Endodermal cell (in vitro differentiated cells): ENCODE results near the gene IARS2. TPM values are rescaled to one million over a fixed set of nuclear protein-coding genes. Genes with fewer than 3 reads are reported as not detected.

ENCODE experiments used
- DNase-seq: peaks from one replicate; pipeline ENCODE4 v3.0.0-alpha.2; 2017
- H3K27ac ChIP-seq: 2 replicates; pipeline ENCODE4 v1.5.1; 2013; ENCODE audit warnings: mild to moderate bottlenecking, low read depth, low read length, moderate library complexity
- H3K27me3 ChIP-seq: 2 replicates; pipeline ENCODE4 v1.6.1; 2013; ENCODE audit warnings: mild to moderate bottlenecking, low read length, moderate library complexity; ENCODE audit not compliant: insufficient read depth, control insufficient read depth, poor library complexity, severe bottlenecking
- H3K36me3 ChIP-seq: 2 replicates; pipeline ENCODE4 v1.7.0; 2013; ENCODE audit warnings: mild to moderate bottlenecking, low read length, moderate library complexity; ENCODE audit not compliant: control insufficient read depth, insufficient read depth
- H3K4me1 ChIP-seq: one replicate; pipeline ENCODE4 v1.7.0; 2013; ENCODE audit warnings: low read length; ENCODE audit not compliant: control insufficient read depth, insufficient read depth
- H3K4me3 ChIP-seq: 2 replicates; pipeline ENCODE4 v1.5.1; 2013; ENCODE audit warnings: mild to moderate bottlenecking, low read length, moderate library complexity
- H3K9ac ChIP-seq: 2 replicates; pipeline ENCODE4 v1.6.1; 2013; ENCODE audit warnings: mild to moderate bottlenecking, low read length, moderate library complexity; ENCODE audit not compliant: poor library complexity, severe bottlenecking; ENCODE audit errors: extremely low read depth
- H3K9me3 ChIP-seq: 2 replicates; pipeline ENCODE4 v1.6.1; 2013; ENCODE audit warnings: mild to moderate bottlenecking, low read length, moderate library complexity; ENCODE audit not compliant: control insufficient read depth
- H3K27ac Mint-ChIP-seq: 2 replicates; pipeline ENCODE4 v1.8.0; 2020; ENCODE audit warnings: mixed read lengths
- H3K27me3 Mint-ChIP-seq: 2 replicates; pipeline ENCODE4 v1.8.0; 2021; ENCODE audit warnings: mild to moderate bottlenecking, mixed read lengths; ENCODE audit not compliant: insufficient read depth
- H3K36me3 Mint-ChIP-seq: 2 replicates; pipeline ENCODE4 v1.8.0; 2020; ENCODE audit warnings: low read depth, mixed read lengths
- H3K4me1 Mint-ChIP-seq: 2 replicates; pipeline ENCODE4 v1.8.0; 2020; ENCODE audit warnings: mixed read lengths
- H3K4me3 Mint-ChIP-seq: 2 replicates; pipeline ENCODE4 v1.8.0; 2020; ENCODE audit warnings: mild to moderate bottlenecking, moderate library complexity, mixed read lengths
- H3K9me3 Mint-ChIP-seq: 2 replicates; pipeline ENCODE4 v1.8.0; 2020; ENCODE audit warnings: mild to moderate bottlenecking, mixed read lengths
- WGBS, 2 experiments: methylation state at CpG; one replicate each; pipeline versions ENCODE4 v1.1.5 to v1.1.7; 2013; ENCODE audit warnings: missing lambda C conversion rate in 2 of 2, mixed read lengths in 1 of 2; ENCODE audit not compliant: insufficient coverage in 1 of 2, insufficient read length in 1 of 2; 5-methylcytosine and 5-hydroxymethylcytosine counted together
- total RNA-seq, 2 donors: library from RNA; stranded (reverse); fragmentation: NEBNext Ultra II Directional in 1 of 2; extraction: Animal tissue kit (Norgen Biotek cat#: 25700) in 1 of 2; gene quantifications; 2 replicates in 1 of 2; 3 replicates in 1 of 2; pipeline ENCODE4 v1.2.1, GENCODE V29; 2021
- TF ChIP-seq, protein P1 (sequence below): fragments of 200-600 bp; sonication (generic); conservative IDR thresholded peaks from 2 replicates; pipeline ENCODE4 v1.5.0; 2021; ENCODE audit warnings: antibody characterized with exemption, mild to moderate bottlenecking

The IARS2 gene
- total RNA-seq, 2 donors from 2014 or later, result 78.2 to 89.4 TPM

GRCh38 chr1:220184506-220184905 is 90.6 kb downstream of the IARS2 start:
- H3K27ac Mint-ChIP-seq, result no peak overlapping the region
- no peaks in the 10 kb centered on the region for H3K27me3 ChIP-seq
- H3K4me3 ChIP-seq, result no peak overlapping the region
- H3K4me1 ChIP-seq, result no peaks in the 10 kb centered on the region
- no peaks in the 10 kb centered on the region for H3K4me1 Mint-ChIP-seq
- H3K36me3 Mint-ChIP-seq, result peaks cover 41% of the 10 kb centered on the region
- no peaks in the 10 kb centered on the region for H3K9me3 ChIP-seq
- 90 to 100% methylated on average over 1 of the region's 1 CpG for WGBS, 2 experiments
- H3K9ac ChIP-seq, result no peak overlapping the region
- no peak for DNase-seq
- H3K9me3 Mint-ChIP-seq, result no peaks in the 10 kb centered on the region
- H3K27me3 Mint-ChIP-seq, result no peaks in the 10 kb centered on the region
- H3K36me3 ChIP-seq, result peaks cover 79% of the 10 kb centered on the region
- no peak overlapping the region for H3K27ac ChIP-seq
- TF ChIP-seq, protein P1, sequence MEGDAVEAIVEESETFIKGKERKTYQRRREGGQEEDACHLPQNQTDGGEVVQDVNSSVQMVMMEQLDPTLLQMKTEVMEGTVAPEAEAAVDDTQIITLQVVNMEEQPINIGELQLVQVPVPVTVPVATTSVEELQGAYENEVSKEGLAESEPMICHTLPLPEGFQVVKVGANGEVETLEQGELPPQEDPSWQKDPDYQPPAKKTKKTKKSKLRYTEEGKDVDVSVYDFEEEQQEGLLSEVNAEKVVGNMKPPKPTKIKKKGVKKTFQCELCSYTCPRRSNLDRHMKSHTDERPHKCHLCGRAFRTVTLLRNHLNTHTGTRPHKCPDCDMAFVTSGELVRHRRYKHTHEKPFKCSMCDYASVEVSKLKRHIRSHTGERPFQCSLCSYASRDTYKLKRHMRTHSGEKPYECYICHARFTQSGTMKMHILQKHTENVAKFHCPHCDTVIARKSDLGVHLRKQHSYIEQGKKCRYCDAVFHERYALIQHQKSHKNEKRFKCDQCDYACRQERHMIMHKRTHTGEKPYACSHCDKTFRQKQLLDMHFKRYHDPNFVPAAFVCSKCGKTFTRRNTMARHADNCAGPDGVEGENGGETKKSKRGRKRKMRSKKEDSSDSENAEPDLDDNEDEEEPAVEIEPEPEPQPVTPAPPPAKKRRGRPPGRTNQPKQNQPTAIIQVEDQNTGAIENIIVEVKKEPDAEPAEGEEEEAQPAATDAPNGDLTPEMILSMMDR, result no peak
- no peak overlapping the region for H3K4me3 Mint-ChIP-seq

- no peak overlapping the region for H3K4me3 ChIP-seq
- no peaks in the 10 kb centered on the region for H3K9me3 ChIP-seq
- Mint-ChIP-seq H3K4me1 (no peaks in the 10 kb centered on the region), H3K9me3 (no peaks in the 10 kb centered on the region), H3K27me3 (no peaks in the 10 kb centered on the region), H3K36me3 (peaks cover 29% of the 10 kb centered on the region), H3K4me3 (no peak overlapping the region), H3K27ac (peak overlapping the region; percentile 4)
- H3K27ac ChIP-seq, result no peak overlapping the region
- H3K36me3 ChIP-seq, result peaks cover 76% of the 10 kb centered on the region
- DNase-seq, result no peak
- WGBS, 2 experiments, result 96% methylated on average over 2 of the region's 2 CpGs; no CpG with 5 or more reads in 1 of the 2 experiments
- TF ChIP-seq, protein P1, result no peak
- H3K9ac ChIP-seq, result no peak overlapping the region
- H3K27me3 ChIP-seq, result no peaks in the 10 kb centered on the region
- H3K4me1 ChIP-seq, result no peaks in the 10 kb centered on the region
These were observed 92.8 kb downstream of the IARS2 start for GRCh38 chr1:220186752-220187151.

- peaks cover 79% of the 10 kb centered on the region for H3K36me3 ChIP-seq
- peaks cover 35% of the 10 kb centered on the region for H3K36me3 Mint-ChIP-seq
These were observed 94.6 kb downstream of the IARS2 start for GRCh38 chr1:220188538-220188937.

More at GRCh38 chr1:220188538-220188937, 94.6 kb downstream of the IARS2 start:
- Mint-ChIP-seq H3K4me3 (no peak overlapping the region), H3K27me3 (no peaks in the 10 kb centered on the region), H3K9me3 (no peaks in the 10 kb centered on the region), H3K4me1 (no peaks in the 10 kb centered on the region), H3K27ac (no peak overlapping the region)
- no peaks in the 10 kb centered on the region for H3K27me3 ChIP-seq
- no peaks in the 10 kb centered on the region for H3K9me3 ChIP-seq
- no peak overlapping the region for H3K9ac ChIP-seq
- H3K27ac ChIP-seq, result no peak overlapping the region
- H3K4me3 ChIP-seq, result no peak overlapping the region
- no peak for DNase-seq
- 83 to 96% methylated on average over 1 to 2 of the region's 2 CpGs for WGBS, 2 experiments
- no peaks in the 10 kb centered on the region for H3K4me1 ChIP-seq
- TF ChIP-seq, protein P1, result no peak
